Peyer's patch (tissue), 4 donors: Measurements from ENCODE around the gene NCOA3. TPM values are rescaled to one million over a fixed set of nuclear protein-coding genes. Genes with fewer than 3 reads are reported as not detected.

Source experiments
- DNase-seq, 3 donors: peaks; one replicate each; pipeline ENCODE4 v3.0.0-alpha.2; 2017 to 2019
- H3K27ac ChIP-seq, 4 donors: fragments of 200-600 bp; sonication (generic); one replicate each; pipeline ENCODE4 v1.5.1; 2016 to 2019
- H3K27me3 ChIP-seq, 2 donors: fragments of 200-600 bp; sonication (generic); one replicate each; pipeline ENCODE4 v1.5.1; 2019
- H3K36me3 ChIP-seq, 3 donors: fragments of 200-600 bp; sonication (generic); one replicate each; pipeline ENCODE4 v1.5.1; 2016 to 2019
- H3K4me1 ChIP-seq, 4 donors: fragments of 200-600 bp; sonication (generic); one replicate each; pipeline ENCODE4 v1.5.1; 2016 to 2019
- H3K4me3 ChIP-seq, 4 donors: fragments of 200-600 bp; sonication (generic); 1 replicate in 3 of 4; 2 replicates in 1 of 4; pipeline ENCODE4 v1.5.1; 2016 to 2019; ENCODE audit warnings: mild to moderate bottlenecking in 1 of 4
- H3K9me3 ChIP-seq, 4 donors: fragments of 200-600 bp; sonication (generic); one replicate each; pipeline ENCODE4 v1.5.1; 2016 to 2019; ENCODE audit warnings: mild to moderate bottlenecking in 1 of 4
- CTCF ChIP-seq, 6 experiments: fragments of 450-650 bp in 4 of 6; fragments of 200-600 bp in 2 of 6; sonication (generic) in 1 of 6; IDR thresholded peaks; one replicate each; pipeline ENCODE4 v1.5.1; 2017 to 2019; ENCODE audit warnings: antibody characterized with exemption in 6 of 6, mild to moderate bottlenecking in 3 of 6, moderate library complexity in 1 of 6
- POLR2A ChIP-seq, 2 donors: fragments of 450-650 bp; IDR thresholded peaks; one replicate each; pipeline ENCODE4 v1.5.1; 2017; ENCODE audit warnings: antibody characterized with exemption in 2 of 2, mild to moderate bottlenecking in 2 of 2, moderate library complexity in 2 of 2
- total RNA-seq, 4 donors: library from RNA; depleted of rRNA; stranded (reverse); fragments of >200 nt; gene quantifications; one replicate each; pipeline ENCODE4 v1.1.0, GENCODE V29; 2016

Gene NCOA3
- total RNA-seq, 4 donors from 2014 or later: 17.9 to 99.9 (median 26.6) TPM

- no peak overlapping the region for H3K27ac ChIP-seq
- H3K4me1 ChIP-seq: no peaks in the 10 kb centered on the region
- TF ChIP-seq CTCF (IDR thresholded peaks at IDR 0.05): no peak
- no peak for TF ChIP-seq POLR2A (IDR thresholded peaks at IDR 0.05)
Measured at GRCh38 chr20:47631078-47631477, 129.4 kb downstream of the NCOA3 start.

GRCh38 chr20:47635256-47635655 is 133.6 kb downstream of the NCOA3 start:
- Histone ChIP-seq H3K27ac (no peak overlapping the region), H3K36me3 (peaks cover 0 to 64% (median 4%) of the 10 kb centered on the region in 3 donors), H3K27me3 (no peaks in the 10 kb centered on the region), H3K4me1 (no peaks in the 10 kb centered on the region), H3K9me3 (no peaks in the 10 kb centered on the region), H3K4me3 (no peak overlapping the region)
- DNase-seq: no peak
- TF ChIP-seq CTCF (IDR thresholded peaks at IDR 0.05) (no peak), POLR2A (IDR thresholded peaks at IDR 0.05) (no peak)

More at GRCh38 chr20:47631078-47631477, 129.4 kb downstream of the NCOA3 start:
- H3K4me3 ChIP-seq: no peak overlapping the region
- no peaks in the 10 kb centered on the region for H3K9me3 ChIP-seq
- H3K27me3 ChIP-seq: no peaks in the 10 kb centered on the region
- H3K36me3 ChIP-seq: peaks cover 0 to 47% (median 4%) of the 10 kb centered on the region in 3 donors
- DNase-seq: no peak

DNA sequence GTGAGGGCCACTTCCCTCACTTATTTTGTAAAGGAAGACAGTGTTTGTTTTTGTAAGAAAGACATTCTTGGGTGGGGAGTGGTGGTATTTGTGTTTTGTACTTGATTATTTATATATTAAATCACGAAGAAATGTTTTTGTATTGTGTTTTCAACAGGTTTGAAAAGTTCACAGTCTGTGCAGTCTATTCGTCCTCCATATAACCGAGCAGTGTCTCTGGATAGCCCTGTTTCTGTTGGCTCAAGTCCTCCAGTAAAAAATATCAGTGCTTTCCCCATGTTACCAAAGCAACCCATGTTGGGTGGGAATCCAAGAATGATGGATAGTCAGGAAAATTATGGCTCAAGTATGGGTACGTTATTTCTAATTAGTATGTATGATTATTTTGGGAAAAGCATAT is 137.2 kb downstream of the NCOA3 start:
- H3K27me3 ChIP-seq: no peaks in the 10 kb centered on the region
- no peak overlapping the region for H3K4me3 ChIP-seq
- no peak for TF ChIP-seq CTCF (IDR thresholded peaks at IDR 0.05)
- H3K9me3 ChIP-seq: no peaks in the 10 kb centered on the region
- no peaks in the 10 kb centered on the region for H3K4me1 ChIP-seq
- no peak for DNase-seq
- peaks cover 0 to 76% (median 4%) of the 10 kb centered on the region in 3 donors for H3K36me3 ChIP-seq
- no peak overlapping the region for H3K27ac ChIP-seq

- no peak overlapping the region for H3K4me3 ChIP-seq
- H3K36me3 ChIP-seq: peaks cover 0 to 78% (median 0%) of the 10 kb centered on the region in 3 donors
- H3K27me3 ChIP-seq: no peaks in the 10 kb centered on the region
- TF ChIP-seq CTCF (IDR thresholded peaks at IDR 0.05) (no peak), POLR2A (IDR thresholded peaks at IDR 0.05) (no peak)
- no peak overlapping the region for H3K27ac ChIP-seq
- H3K9me3 ChIP-seq: no peaks in the 10 kb centered on the region
- no peak for DNase-seq
- H3K4me1 ChIP-seq: no peaks in the 10 kb centered on the region
Measured at GRCh38 chr20:47642118-47642517, 140.4 kb downstream of the NCOA3 start.

DNA sequence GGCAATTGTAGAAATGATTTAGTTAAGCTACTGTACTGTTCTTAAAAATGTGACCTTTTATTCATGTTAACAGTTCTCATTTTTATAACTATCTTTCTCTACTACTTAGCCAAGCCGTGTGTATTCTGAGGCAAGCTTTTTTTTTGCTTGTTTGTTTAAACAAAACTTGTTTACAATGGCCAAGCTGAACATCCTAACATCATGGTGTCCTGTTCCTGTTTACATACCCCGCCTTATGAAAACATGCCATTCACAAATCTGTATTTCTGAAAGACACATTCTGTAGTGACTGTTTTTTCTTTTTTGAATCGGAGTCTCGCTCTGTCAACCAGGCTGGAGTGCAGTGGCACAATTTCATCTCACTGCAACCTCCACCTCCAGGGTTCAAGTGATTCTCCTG is 140.9 kb downstream of the NCOA3 start:
- Histone ChIP-seq H3K4me1 (no peaks in the 10 kb centered on the region), H3K27me3 (no peaks in the 10 kb centered on the region), H3K36me3 (peaks cover 0 to 78% (median 0%) of the 10 kb centered on the region in 3 donors), H3K4me3 (no peak overlapping the region), H3K9me3 (no peaks in the 10 kb centered on the region), H3K27ac (no peak overlapping the region)
- TF ChIP-seq CTCF (IDR thresholded peaks at IDR 0.05): no peak
- TF ChIP-seq POLR2A (IDR thresholded peaks at IDR 0.05): no peak
- DNase-seq: no peak

DNA sequence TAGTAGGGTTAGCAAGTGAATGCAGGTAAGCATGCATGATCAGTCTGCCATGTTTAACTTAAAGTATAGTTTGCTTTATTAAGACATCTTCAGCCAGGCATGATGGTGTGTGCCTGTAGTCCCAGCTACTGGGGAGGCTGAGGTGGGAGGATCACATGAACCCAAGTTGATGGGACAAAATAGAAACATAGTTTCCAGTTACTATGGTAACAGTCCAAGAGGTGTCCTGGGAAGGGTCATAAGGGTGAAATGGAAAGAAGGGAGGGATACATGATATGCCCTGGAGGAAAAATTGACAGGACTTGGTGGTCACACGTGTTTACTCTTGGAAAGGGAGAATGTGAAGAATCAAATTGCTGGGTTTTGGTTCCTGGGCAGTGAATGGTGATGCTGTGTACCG is 143.9 kb downstream of the NCOA3 start:
- Histone ChIP-seq H3K4me3 (no peak overlapping the region), H3K27me3 (no peaks in the 10 kb centered on the region), H3K9me3 (no peaks in the 10 kb centered on the region), H3K4me1 (no peaks in the 10 kb centered on the region), H3K27ac (no peak overlapping the region), H3K36me3 (peaks cover 0 to 72% (median 0%) of the 10 kb centered on the region in 3 donors)
- DNase-seq: no peak
- TF ChIP-seq POLR2A (IDR thresholded peaks at IDR 0.05): no peak
- no peak for TF ChIP-seq CTCF (IDR thresholded peaks at IDR 0.05)
